ENCODE measurements around the gene RETREG1.

DNA sequence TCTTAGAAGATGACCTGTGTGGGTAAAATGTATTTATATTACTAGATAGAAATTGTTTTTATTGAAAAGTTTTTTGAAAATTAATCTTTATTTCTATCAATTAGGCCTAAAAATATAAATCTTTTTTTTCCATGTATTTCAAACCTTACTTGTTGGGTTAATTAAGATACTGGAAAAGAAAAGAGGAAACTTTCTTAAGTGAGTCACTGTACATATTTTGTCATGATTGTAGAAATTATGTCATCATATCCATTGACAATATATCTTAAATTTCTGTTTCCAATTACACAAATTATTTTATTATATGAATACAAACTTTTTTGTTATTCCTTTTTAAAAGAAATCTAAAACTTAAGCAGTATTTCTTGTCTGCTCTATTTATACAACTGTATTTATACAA, 53.1 kb downstream of the RETREG1 start:
- no peak for TF ChIP-seq CTCF (conservative IDR thresholded peaks at IDR 0.05; ENCODE audit: low read depth, low read length)
- TF ChIP-seq EZH2 (IDR thresholded peaks at IDR 0.05; ENCODE audit: borderline replicate concordance, low read depth, low read length, poor library complexity, severe bottlenecking), result no peak
